HG03342 (cell line): ENCODE measurements around the gene MUC15.
"Not testable (repeated sequence)": the region's sequence is repeated elsewhere in the genome, so short reads cannot be mapped to it uniquely, and the experiment has no call there.

Experiments used
- ATAC-seq: cut with Tn5 transposase; IDR thresholded peaks from one replicate; pipeline ENCODE4 v1.9.1; 2021; ENCODE audit warnings: mild to moderate bottlenecking, moderate library complexity; ENCODE audit not compliant: unreplicated experiment

Gene MUC15, protein sequence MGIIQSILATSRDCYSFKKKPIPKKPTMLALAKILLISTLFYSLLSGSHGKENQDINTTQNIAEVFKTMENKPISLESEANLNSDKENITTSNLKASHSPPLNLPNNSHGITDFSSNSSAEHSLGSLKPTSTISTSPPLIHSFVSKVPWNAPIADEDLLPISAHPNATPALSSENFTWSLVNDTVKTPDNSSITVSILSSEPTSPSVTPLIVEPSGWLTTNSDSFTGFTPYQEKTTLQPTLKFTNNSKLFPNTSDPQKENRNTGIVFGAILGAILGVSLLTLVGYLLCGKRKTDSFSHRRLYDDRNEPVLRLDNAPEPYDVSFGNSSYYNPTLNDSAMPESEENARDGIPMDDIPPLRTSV

DNA sequence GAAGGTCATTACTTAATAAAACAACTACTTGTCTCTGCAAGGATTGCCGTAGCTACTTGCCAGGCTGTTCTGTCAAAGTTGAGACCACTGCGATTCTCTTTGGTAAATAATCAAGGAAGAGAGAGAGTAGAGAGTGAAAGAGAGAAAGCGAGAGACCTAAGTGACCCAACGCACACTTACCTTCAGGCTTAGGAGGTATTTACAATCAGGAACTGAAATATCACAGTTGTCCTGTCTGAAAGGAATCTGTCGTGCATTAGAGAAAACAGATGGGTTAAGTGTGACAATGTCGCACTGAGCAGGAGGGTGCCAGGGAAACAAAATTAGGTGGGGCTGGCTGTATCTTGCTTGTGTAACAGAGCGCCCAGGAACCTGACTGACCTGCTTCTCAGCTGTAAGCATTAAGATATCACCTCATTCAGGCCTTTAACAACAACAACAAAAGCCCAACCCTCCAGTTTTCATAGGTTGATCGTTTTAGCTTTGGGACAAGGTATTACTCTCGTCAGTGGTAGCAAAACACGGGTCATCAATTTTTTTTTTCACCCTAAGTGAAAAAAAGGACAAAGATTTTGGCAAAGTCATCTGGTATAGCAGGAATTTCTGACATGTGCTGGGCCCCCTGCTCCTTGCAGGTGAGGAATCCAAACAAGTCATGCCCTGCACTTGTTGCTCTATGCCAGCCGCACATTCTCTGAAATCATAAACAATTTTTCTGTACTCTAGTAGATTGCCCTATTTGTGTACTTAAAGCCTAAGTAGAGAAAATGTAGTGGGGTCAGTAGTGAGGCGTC lies at the start of gene MUC15:
TSS of gene MUC15 (minus strand) at position 403 of the 794 bp plus-strand sequence. CDS start 5,169 bp downstream, outside the sequence.
- ATAC-seq: no peak

DNA sequence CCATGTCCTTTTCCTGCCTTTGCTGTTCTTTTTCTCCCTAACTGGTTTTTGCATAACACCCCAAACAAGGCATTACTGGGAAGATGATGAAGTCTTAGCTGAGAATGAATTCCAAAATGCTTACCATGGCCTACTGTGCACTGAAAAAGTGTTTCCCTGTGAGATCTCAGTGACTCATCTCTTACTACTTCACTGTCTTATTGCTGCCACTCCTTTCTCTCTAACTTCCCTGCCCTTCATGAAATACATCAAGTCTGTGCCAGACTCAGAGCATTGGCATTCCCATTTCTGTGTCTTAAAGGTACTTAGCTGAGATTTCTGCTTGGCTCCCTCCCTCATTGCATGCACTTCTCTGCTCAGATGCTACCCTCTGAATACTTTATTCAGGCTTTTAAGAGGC lies 49.1 kb upstream of the MUC15 start:
- no peak for ATAC-seq

- ATAC-seq: no peak
Measured at GRCh38 chr11:26620282-26621045, 48.4 kb upstream of the MUC15 start.

- ATAC-seq: no peak
Measured at GRCh38 chr11:26618441-26618840, 46.4 kb upstream of the MUC15 start.

DNA sequence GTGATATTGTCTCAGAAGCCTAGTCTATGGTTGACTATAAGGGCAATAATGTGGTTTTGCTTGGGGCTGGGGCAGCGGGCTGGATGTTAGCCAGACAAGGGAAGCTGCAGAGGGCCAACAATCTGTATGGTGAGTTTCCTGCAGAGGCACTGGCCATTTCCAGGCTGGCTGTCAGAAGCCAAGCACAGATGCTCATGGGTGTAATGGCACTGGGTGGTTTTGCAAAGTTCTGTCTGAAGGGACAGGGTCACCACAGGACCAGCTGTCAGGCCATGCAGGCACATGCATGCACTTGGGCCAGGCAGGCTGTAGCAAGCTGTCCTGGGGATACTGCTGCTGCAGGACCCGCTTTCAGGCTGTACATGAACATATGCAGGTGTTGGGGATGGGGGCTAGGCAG lies 41.7 kb upstream of the MUC15 start:
- ATAC-seq: no peak

GRCh38 chr11:26608507-26609146 lies 36.6 kb upstream of the MUC15 start:
- ATAC-seq: no peak

DNA sequence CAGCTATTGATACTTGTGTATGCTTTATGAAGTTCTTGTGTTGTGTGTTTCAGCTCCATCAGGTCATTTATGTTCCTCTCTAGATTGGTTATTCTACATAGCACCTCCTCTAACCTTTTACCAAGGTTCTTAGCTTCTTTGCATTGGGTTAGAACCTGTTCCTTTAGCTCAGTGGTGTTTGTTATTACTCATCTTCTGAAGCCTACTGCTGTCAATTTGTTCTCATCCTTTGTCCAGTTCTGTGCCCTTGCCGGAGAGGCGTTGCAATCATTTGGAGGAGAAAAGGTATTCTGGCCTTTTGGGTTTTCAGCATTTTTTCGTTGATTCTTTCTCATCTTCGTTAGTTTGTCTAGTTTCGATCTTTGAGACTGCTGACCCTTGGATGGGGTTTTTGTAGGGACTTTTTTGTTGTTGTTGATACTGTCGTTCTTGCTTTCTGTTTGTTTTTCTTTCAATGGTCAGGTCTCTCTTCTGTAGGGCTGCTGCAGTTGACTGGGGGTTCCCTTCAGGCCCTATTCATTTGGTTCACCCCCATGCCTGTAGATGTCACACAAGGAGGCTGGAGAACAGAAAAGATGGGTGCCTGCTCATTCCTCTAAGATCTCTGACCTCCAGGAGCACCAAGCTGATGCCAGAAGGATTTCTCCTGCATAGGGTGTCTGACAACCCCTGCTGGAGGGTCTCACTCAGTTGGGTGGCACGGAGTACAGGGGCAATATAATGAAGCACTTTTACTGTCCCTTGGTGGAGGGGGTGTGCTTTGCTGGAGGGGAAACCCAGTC lies 35.9 kb upstream of the MUC15 start:
- no peak for ATAC-seq

- no peak for ATAC-seq
Measured at GRCh38 chr11:26599876-26600434, 27.9 kb upstream of the MUC15 start.

GRCh38 chr11:26599425-26599824 lies 27.4 kb upstream of the MUC15 start:
- no peak for ATAC-seq

GRCh38 chr11:26597899-26598298 lies 25.8 kb upstream of the MUC15 start:
- ATAC-seq: no peak

GRCh38 chr11:26597049-26597689 lies 25.1 kb upstream of the MUC15 start:
- not testable (repeated sequence) for ATAC-seq

GRCh38 chr11:26595207-26595865 lies 23.3 kb upstream of the MUC15 start:
- ATAC-seq: not testable (repeated sequence)

- no peak for ATAC-seq
Measured at GRCh38 chr11:26593691-26594090, 21.6 kb upstream of the MUC15 start.

DNA sequence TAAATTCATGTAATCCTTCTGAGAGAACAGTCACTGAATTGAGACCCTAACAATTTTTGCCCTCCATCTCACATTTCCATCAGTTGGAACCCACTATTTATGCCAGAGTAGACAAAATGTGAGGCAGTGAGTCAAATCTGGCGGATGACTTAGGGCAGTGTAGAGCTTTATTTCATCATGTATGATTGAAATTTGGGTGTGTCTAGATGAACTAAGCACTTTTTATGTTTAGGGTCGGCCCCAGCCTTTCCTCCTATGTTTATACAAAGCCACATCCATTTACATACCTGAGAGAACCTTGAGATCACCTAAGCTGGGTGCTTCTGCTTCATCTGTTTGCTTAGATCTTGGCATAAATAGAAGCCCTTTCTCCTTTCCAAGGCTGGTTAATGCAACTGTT lies 15.0 kb upstream of the MUC15 start:
- ATAC-seq: no peak

GRCh38 chr11:26584818-26585217 lies 12.8 kb upstream of the MUC15 start:
- ATAC-seq: no peak

DNA sequence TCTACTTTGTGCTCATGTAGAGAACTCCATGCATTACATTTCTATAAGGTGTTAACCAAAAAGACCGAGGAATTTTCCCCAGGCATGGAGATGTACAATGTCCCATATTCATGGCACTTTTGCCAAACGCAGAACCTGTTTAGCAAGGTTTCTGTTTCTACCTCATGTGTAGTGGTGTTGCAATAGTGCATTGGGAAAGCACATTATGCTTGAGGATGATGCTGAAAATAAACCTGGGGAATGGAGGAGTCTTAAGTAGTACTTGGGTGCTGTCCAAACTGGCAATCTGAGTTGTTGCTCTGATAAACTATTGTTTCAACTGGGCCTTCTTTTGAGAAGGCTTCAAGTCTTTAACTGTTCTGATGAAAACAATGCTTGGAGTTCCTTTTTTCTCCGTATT lies 11.5 kb upstream of the MUC15 start:
- ATAC-seq: no peak

GRCh38 chr11:26580929-26581328 lies 8.9 kb upstream of the MUC15 start:
- ATAC-seq: no peak

DNA sequence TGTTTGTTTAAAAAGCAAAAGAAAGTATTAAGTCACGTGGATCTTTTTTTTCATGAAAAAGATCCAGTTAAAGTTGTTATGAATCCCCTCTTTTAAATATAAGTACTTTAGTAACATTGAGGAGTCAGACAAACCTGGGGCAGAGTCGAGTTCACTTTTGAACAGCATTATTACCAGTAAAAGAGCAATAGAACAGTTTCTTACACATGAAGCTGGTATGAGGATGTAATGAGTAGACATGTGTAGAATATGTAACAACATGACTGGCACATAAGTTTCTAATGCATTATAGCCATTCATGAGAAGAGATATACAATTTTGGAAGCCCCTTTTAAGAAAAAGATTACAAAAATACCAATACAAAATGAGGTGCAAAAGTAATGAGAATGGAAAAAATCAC lies 7.6 kb upstream of the MUC15 start:
- ATAC-seq: no peak
